ENCODE measurements around the gene PRDM13. TPM values are rescaled to one million over a fixed set of nuclear protein-coding genes. Genes with fewer than 3 reads are reported as not detected.

PRDM13 gene
- total and polyA plus RNA-seq, 2 of the 13 experiments (the other 11 are each of a cell fraction or from before 2014, with no cell fraction given) = not detected

DNA sequence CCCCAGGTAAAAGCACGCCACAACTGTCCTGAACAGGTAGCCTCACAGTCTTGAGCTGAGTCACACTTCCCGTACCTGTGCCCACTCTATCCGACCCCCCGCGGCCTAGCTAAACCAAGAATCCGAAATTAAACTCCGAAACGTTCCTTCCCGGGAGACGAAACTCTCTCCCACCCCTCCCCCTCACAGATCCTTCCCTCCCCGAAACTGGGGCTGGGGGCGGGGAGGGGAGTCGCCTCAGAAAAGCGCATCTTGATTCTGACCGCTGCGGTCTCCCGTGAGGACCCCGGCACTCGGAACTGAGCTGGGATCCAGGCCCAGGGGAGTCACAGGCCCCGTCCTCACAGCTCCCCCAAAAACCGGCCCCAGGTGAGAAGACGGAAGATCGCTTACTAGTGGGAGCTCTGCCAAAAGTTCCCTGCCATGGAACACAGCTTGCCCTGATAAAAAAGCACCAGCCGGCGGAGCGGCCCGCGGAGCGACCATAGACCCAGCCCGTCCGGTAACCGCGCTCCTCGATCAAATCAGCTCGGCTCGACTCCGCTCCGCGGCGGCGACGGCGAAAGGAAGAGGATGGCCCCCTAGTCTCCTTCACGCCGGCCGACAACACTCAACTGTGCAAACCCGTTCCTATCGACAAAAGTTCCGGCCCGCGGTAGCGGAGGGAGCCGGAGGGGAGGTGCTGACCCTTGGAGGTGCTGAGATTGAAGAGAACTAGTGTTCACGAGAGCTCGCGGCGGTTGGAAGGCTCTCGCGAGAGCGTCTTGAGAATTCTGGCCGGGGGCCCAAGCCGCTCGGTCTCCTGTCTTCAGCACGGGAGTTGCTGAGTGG lies 38.3 kb upstream of the PRDM13 start, which contains the start of gene CCNC (continued):
- TF ChIP-seq, protein P1, sequence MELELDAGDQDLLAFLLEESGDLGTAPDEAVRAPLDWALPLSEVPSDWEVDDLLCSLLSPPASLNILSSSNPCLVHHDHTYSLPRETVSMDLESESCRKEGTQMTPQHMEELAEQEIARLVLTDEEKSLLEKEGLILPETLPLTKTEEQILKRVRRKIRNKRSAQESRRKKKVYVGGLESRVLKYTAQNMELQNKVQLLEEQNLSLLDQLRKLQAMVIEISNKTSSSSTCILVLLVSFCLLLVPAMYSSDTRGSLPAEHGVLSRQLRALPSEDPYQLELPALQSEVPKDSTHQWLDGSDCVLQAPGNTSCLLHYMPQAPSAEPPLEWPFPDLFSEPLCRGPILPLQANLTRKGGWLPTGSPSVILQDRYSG (CRISPR knock-in tag; IDR thresholded peaks at IDR 0.05) = 0 out of 2 replicates have a peak, but pooled peaks have one; percentile 43
- TF ChIP-seq ZEB1 (IDR thresholded peaks at IDR 0.05; ENCODE audit: insufficient replicate concordance, low read depth) = peak; percentile 30
- no peak for TF ChIP-seq SP1 (IDR thresholded peaks at IDR 0.05)
- TF ChIP-seq SP1 (CRISPR knock-in tag; IDR thresholded peaks at IDR 0.05) = peak; percentile 83
- TF ChIP-seq, protein P2, sequence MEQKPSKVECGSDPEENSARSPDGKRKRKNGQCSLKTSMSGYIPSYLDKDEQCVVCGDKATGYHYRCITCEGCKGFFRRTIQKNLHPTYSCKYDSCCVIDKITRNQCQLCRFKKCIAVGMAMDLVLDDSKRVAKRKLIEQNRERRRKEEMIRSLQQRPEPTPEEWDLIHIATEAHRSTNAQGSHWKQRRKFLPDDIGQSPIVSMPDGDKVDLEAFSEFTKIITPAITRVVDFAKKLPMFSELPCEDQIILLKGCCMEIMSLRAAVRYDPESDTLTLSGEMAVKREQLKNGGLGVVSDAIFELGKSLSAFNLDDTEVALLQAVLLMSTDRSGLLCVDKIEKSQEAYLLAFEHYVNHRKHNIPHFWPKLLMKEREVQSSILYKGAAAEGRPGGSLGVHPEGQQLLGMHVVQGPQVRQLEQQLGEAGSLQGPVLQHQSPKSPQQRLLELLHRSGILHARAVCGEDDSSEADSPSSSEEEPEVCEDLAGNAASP (CRISPR knock-in tag; IDR thresholded peaks at IDR 0.05; ENCODE audit: borderline replicate concordance) = peak; percentile 79
- TF ChIP-seq ZNF7 (CRISPR knock-in tag; IDR thresholded peaks at IDR 0.05) = peak; percentile 61; the same call in 1 of the 2 replicates
- peak; percentile 93 for TF ChIP-seq POLR2G (IDR thresholded peaks at IDR 0.05; ENCODE audit: low read depth, low read length)
- TF ChIP-seq ELF4 (CRISPR knock-in tag; IDR thresholded peaks at IDR 0.05; ENCODE audit: borderline replicate concordance) = no peak
- TF ChIP-seq POLR2AphosphoS2 (IDR thresholded peaks at IDR 0.05; ENCODE audit: low read depth, low read length) = peak; percentile 80; the same call in 1 of the 2 replicates
- TF ChIP-seq, protein P3, sequence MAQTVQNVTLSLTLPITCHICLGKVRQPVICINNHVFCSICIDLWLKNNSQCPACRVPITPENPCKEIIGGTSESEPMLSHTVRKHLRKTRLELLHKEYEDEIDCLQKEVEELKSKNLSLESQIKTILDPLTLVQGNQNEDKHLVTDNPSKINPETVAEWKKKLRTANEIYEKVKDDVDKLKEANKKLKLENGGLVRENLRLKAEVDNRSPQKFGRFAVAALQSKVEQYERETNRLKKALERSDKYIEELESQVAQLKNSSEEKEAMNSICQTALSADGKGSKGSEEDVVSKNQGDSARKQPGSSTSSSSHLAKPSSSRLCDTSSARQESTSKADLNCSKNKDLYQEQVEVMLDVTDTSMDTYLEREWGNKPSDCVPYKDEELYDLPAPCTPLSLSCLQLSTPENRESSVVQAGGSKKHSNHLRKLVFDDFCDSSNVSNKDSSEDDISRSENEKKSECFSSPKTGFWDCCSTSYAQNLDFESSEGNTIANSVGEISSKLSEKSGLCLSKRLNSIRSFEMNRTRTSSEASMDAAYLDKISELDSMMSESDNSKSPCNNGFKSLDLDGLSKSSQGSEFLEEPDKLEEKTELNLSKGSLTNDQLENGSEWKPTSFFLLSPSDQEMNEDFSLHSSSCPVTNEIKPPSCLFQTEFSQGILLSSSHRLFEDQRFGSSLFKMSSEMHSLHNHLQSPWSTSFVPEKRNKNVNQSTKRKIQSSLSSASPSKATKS (CRISPR knock-in tag; IDR thresholded peaks at IDR 0.05) = peak; percentile 80; the same call in 1 of the 2 replicates
- TF ChIP-seq ZNF841 (CRISPR knock-in tag; IDR thresholded peaks at IDR 0.05; ENCODE audit: borderline replicate concordance) = no peak
- TF ChIP-seq ZSCAN22 (CRISPR knock-in tag; IDR thresholded peaks at IDR 0.05) = no peak
- 0 out of 2 replicates have a peak, but pooled peaks have one; percentile 35 for TF ChIP-seq ZNF549 (CRISPR knock-in tag; IDR thresholded peaks at IDR 0.05)
- no peak for TF ChIP-seq TBP (CRISPR knock-in tag; IDR thresholded peaks at IDR 0.05)
- peak; percentile 79 for TF ChIP-seq ZNF709 (CRISPR knock-in tag; IDR thresholded peaks at IDR 0.05)
- TF ChIP-seq HMG20A (CRISPR knock-in tag; IDR thresholded peaks at IDR 0.05; ENCODE audit: borderline replicate concordance) = peak; percentile 50; the same call in 1 of the 2 replicates
- TF ChIP-seq, protein P4, sequence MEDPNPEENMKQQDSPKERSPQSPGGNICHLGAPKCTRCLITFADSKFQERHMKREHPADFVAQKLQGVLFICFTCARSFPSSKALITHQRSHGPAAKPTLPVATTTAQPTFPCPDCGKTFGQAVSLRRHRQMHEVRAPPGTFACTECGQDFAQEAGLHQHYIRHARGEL (CRISPR knock-in tag; IDR thresholded peaks at IDR 0.05) = peak; percentile 77; the same call in 1 of the 2 replicates
- no peak for TF ChIP-seq ZNF296 (CRISPR knock-in tag; conservative IDR thresholded peaks at IDR 0.05)
- no peak; the same call in 1 of the 2 replicates for TF ChIP-seq ISX (CRISPR knock-in tag; conservative IDR thresholded peaks at IDR 0.05)
- TF ChIP-seq, protein P5, sequence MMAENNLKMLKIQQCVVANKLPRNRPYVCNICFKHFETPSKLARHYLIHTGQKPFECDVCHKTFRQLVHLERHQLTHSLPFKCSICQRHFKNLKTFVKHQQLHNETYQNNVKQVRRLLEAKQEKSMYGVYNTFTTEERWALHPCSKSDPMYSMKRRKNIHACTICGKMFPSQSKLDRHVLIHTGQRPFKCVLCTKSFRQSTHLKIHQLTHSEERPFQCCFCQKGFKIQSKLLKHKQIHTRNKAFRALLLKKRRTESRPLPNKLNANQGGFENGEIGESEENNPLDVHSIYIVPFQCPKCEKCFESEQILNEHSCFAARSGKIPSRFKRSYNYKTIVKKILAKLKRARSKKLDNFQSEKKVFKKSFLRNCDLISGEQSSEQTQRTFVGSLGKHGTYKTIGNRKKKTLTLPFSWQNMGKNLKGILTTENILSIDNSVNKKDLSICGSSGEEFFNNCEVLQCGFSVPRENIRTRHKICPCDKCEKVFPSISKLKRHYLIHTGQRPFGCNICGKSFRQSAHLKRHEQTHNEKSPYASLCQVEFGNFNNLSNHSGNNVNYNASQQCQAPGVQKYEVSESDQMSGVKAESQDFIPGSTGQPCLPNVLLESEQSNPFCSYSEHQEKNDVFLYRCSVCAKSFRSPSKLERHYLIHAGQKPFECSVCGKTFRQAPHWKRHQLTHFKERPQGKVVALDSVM (CRISPR knock-in tag; IDR thresholded peaks at IDR 0.05) = peak; percentile 63; the same call in 1 of the 2 replicates
- peak; percentile 47 for TF ChIP-seq TBL1XR1 (IDR thresholded peaks at IDR 0.05; ENCODE audit: borderline replicate concordance, low read length, partially characterized antibody)
- TF ChIP-seq ONECUT2 (CRISPR knock-in tag; IDR thresholded peaks at IDR 0.05) = peak; percentile 42; the same call in 1 of the 2 replicates
- peak; percentile 94 for TF ChIP-seq CBFB (CRISPR knock-in tag; IDR thresholded peaks at IDR 0.05)

All from HepG2 (cell line).